HG03521 (cell line): ENCODE measurements around the gene FOLR1.
"Not testable (repeated sequence)": the region's sequence is repeated elsewhere in the genome, so short reads cannot be mapped to it uniquely, and the experiment has no call there.

Experiments used
- ATAC-seq: cut with Tn5 transposase; IDR thresholded peaks from one replicate; pipeline ENCODE4 v1.9.1; 2021; ENCODE audit warnings: mild to moderate bottlenecking, moderate library complexity; ENCODE audit not compliant: unreplicated experiment

The FOLR1 gene

GRCh38 chr11:72191961-72192381 lies at the start of gene FOLR1:
TSS of gene FOLR1 (plus strand) at chr11:72192140. CDS start at chr11:72192174, 34 bp downstream.
- no peak for ATAC-seq

- not testable (repeated sequence) for ATAC-seq
Measured at GRCh38 chr11:72142543-72142942, 49.4 kb upstream of the FOLR1 start.

- ATAC-seq: no peak
Measured at GRCh38 chr11:72144807-72145565, 47.0 kb upstream of the FOLR1 start.

GRCh38 chr11:72146625-72147024 lies 45.3 kb upstream of the FOLR1 start:
- ATAC-seq: no peak

- ATAC-seq: no peak
Measured at GRCh38 chr11:72150882-72151281, 41.1 kb upstream of the FOLR1 start.

- ATAC-seq: not testable (repeated sequence)
Measured at GRCh38 chr11:72153874-72154273, 38.1 kb upstream of the FOLR1 start.

- ATAC-seq: no peak
Measured at GRCh38 chr11:72154816-72155215, 37.1 kb upstream of the FOLR1 start.

GRCh38 chr11:72155751-72156150 lies 36.2 kb upstream of the FOLR1 start:
- no peak for ATAC-seq

GRCh38 chr11:72157131-72157530 lies 34.8 kb upstream of the FOLR1 start:
- no peak for ATAC-seq

GRCh38 chr11:72160319-72160718 lies 31.6 kb upstream of the FOLR1 start:
- no peak for ATAC-seq

GRCh38 chr11:72162891-72163492 lies 28.9 kb upstream of the FOLR1 start:
- ATAC-seq: no peak

- ATAC-seq: not testable (repeated sequence)
Measured at GRCh38 chr11:72164187-72164586, 27.8 kb upstream of the FOLR1 start.

- ATAC-seq: not testable (repeated sequence)
Measured at GRCh38 chr11:72169046-72169555, 22.8 kb upstream of the FOLR1 start.

GRCh38 chr11:72169754-72170153 lies 22.2 kb upstream of the FOLR1 start:
- ATAC-seq: not testable (repeated sequence)

GRCh38 chr11:72172043-72172442 lies 19.9 kb upstream of the FOLR1 start:
- not testable (repeated sequence) for ATAC-seq

- ATAC-seq: no peak
Measured at GRCh38 chr11:72173291-72173690, 18.6 kb upstream of the FOLR1 start.

GRCh38 chr11:72174302-72175070 lies 17.5 kb upstream of the FOLR1 start:
- ATAC-seq: no peak

- ATAC-seq: no peak
Measured at GRCh38 chr11:72177656-72178055, 14.3 kb upstream of the FOLR1 start.

- ATAC-seq: no peak
Measured at GRCh38 chr11:72179049-72179803, 12.7 kb upstream of the FOLR1 start.

- no peak for ATAC-seq
Measured at GRCh38 chr11:72179804-72180396, 12.0 kb upstream of the FOLR1 start.
